SK-N-SH (cell line): ENCODE results near the gene GAMT. TPM values are rescaled to one million over a fixed set of nuclear protein-coding genes. Genes with fewer than 3 reads are reported as not detected.

Experiments
- CTCF ChIA-PET: fragments of 300-600, 350-600 bp; formaldehyde crosslinking; extraction: SDS; loops from one replicate; lab custom pipeline; 2021; lab: Yijun Ruan, JAX
- POLR2A ChIA-PET: fragments of 350-600 bp; sonication (Branson Sonifier 250); formaldehyde crosslinking; extraction: SDS; loops from one replicate; lab custom pipeline; 2020; ENCODE audit warnings: antibody characterized with exemption, inconsistent platforms; lab: Yijun Ruan, JAX
- DNase-seq: peaks from one replicate; pipeline ENCODE4 v3.0.0; 2012
- H2AFZ ChIP-seq: fragments of 200-600 bp; sonication (generic); 2 replicates; pipeline ENCODE4 v1.8.1; 2016; ENCODE audit warnings: antibody characterized with exemption, mild to moderate bottlenecking, low read depth
- H3F3A ChIP-seq: fragments of 200-600 bp; sonication (generic); replicated peaks from 2 replicates; pipeline ENCODE3; 2016; ENCODE audit warnings: antibody characterized with exemption, mild to moderate bottlenecking; ENCODE audit not compliant: insufficient read depth
- H3K27ac ChIP-seq, 2 experiments: fragments of 200-500 bp in 1 of 2; fragments of 200-600 bp in 1 of 2; sonication (Bioruptor generic) in 1 of 2; sonication (generic), shearing (Covaris generic) in 1 of 2; 2 replicates each; pipeline versions ENCODE4 v1.5.1 to v1.6.1; 2014 to 2016; ENCODE audit warnings: low read depth in 2 of 2, inconsistent platforms in 1 of 2, low read length in 1 of 2, mild to moderate bottlenecking in 1 of 2, mixed read lengths in 1 of 2
- H3K27me3 ChIP-seq: fragments of 200-600 bp; sonication (generic), shearing (Covaris generic); 2 replicates; pipeline ENCODE4 v1.6.1; 2016; ENCODE audit warnings: mixed run types; ENCODE audit not compliant: insufficient read depth
- H3K36me3 ChIP-seq, 2 experiments: fragments of 200-500 bp in 1 of 2; fragments of 200-600 bp in 1 of 2; sonication (Bioruptor generic) in 1 of 2; sonication (generic) in 1 of 2; replicated peaks in 1 of 2; 2 replicates each; pipeline versions ENCODE3 to v1.5.1; 2014 to 2016; ENCODE audit warnings: low read length in 1 of 2, mild to moderate bottlenecking in 1 of 2; ENCODE audit not compliant: insufficient read depth in 2 of 2, control insufficient read depth in 1 of 2
- H3K4me1 ChIP-seq, 2 experiments: fragments of 200-500 bp in 1 of 2; fragments of 200-600 bp in 1 of 2; sonication (Bioruptor generic) in 1 of 2; sonication (generic), shearing (Covaris generic) in 1 of 2; 2 replicates each; pipeline versions ENCODE4 v1.5.1 to v1.6.1; 2014 to 2016; ENCODE audit warnings: low read depth in 1 of 2, low read length in 1 of 2, mixed run types in 1 of 2; ENCODE audit not compliant: insufficient read depth in 2 of 2, control insufficient read depth in 1 of 2
- H3K4me2 ChIP-seq: fragments of 200-600 bp; sonication (generic), shearing (Covaris generic); 2 replicates; pipeline ENCODE4 v1.6.1; 2017; ENCODE audit warnings: mixed run types
- H3K4me3 ChIP-seq, 2 experiments: fragments of 200-500 bp in 1 of 2; fragments of 200-600 bp in 1 of 2; sonication (Bioruptor generic) in 1 of 2; sonication (generic), shearing (Covaris generic) in 1 of 2; 2 replicates each; pipeline versions ENCODE4 v1.5.1 to v1.8.1; 2014 to 2016; ENCODE audit warnings: low read depth in 2 of 2, inconsistent platforms in 1 of 2, low read length in 1 of 2, mild to moderate bottlenecking in 1 of 2, mixed read lengths in 1 of 2, moderate library complexity in 1 of 2
- H3K79me2 ChIP-seq: fragments of 200-600 bp; sonication (generic); 2 replicates; pipeline ENCODE4 v1.8.1; 2017; ENCODE audit warnings: mild to moderate bottlenecking; ENCODE audit not compliant: insufficient read depth
- H3K9ac ChIP-seq: fragments of 200-600 bp; sonication (generic); 2 replicates; pipeline ENCODE4 v1.6.1; 2017; ENCODE audit warnings: mixed run types
- H3K9me2 ChIP-seq: fragments of 200-600 bp; sonication (generic); 2 replicates; pipeline ENCODE4 v1.6.1; 2017; ENCODE audit warnings: mixed run types
- H3K9me3 ChIP-seq: fragments of 200-600 bp; sonication (generic); 2 replicates; pipeline ENCODE4 v1.6.1; 2017; ENCODE audit warnings: mixed run types, mild to moderate bottlenecking, moderate library complexity
- H4K20me1 ChIP-seq: fragments of 200-600 bp; sonication (generic); 2 replicates; pipeline ENCODE4 v1.6.1; 2017; ENCODE audit warnings: mild to moderate bottlenecking, mixed run types; ENCODE audit not compliant: insufficient read depth
- CHD2 ChIP-seq: fragments of 150-350 bp; IDR thresholded peaks from 2 replicates; pipeline ENCODE4 v1.6.1; 2018; ENCODE audit warnings: low read length; ENCODE audit not compliant: partially characterized antibody
- CTCF ChIP-seq: fragments of 200-600 bp; sonication (generic); IDR thresholded peaks from 2 replicates; pipeline ENCODE4 v1.6.1; 2017; ENCODE audit warnings: antibody characterized with exemption, mild to moderate bottlenecking, moderate library complexity
- ELF1 ChIP-seq: IDR thresholded peaks from 2 replicates; pipeline ENCODE4 v1.4.0; 2012
- EP300 ChIP-seq, 2 experiments: IDR thresholded peaks; 2 replicates each; pipeline versions ENCODE4 v1.4.0 to v1.6.1; 2012; ENCODE audit warnings: borderline replicate concordance in 1 of 2, low read depth in 1 of 2, low read length in 1 of 2
- EZH2phosphoT487 ChIP-seq: fragments of 200-600 bp; sonication (generic); IDR thresholded peaks from 2 replicates; pipeline ENCODE4 v1.6.1; 2017; ENCODE audit warnings: low read depth, mixed run types, mild to moderate bottlenecking, antibody characterized with exemption, moderate library complexity, borderline replicate concordance
- FOSL2 ChIP-seq: IDR thresholded peaks from 2 replicates; pipeline ENCODE4 v1.4.0; 2012; ENCODE audit warnings: low read depth, mild to moderate bottlenecking, moderate library complexity, borderline replicate concordance
- FOXJ3 ChIP-seq: sonication (generic); formaldehyde crosslinking; IDR thresholded peaks from 2 replicates; pipeline ENCODE4 v1.5.1; 2020; ENCODE audit warnings: mild to moderate bottlenecking, missing genetic modification reagents
- GABPA ChIP-seq: IDR thresholded peaks from 2 replicates; pipeline ENCODE4 v1.4.0; 2012; ENCODE audit warnings: low read depth, mild to moderate bottlenecking
- GATA2 ChIP-seq: sonication (generic); formaldehyde crosslinking; IDR thresholded peaks from 2 replicates; pipeline ENCODE4 v1.5.0; 2020; ENCODE audit warnings: mild to moderate bottlenecking, missing genetic modification reagents
- JUND ChIP-seq: IDR thresholded peaks from 2 replicates; pipeline ENCODE4 v1.4.0; 2012
- MAX ChIP-seq: IDR thresholded peaks from 2 replicates; pipeline ENCODE4 v1.4.0; 2012; ENCODE audit warnings: low read depth
- NFIC ChIP-seq: IDR thresholded peaks from 2 replicates; pipeline ENCODE4 v1.4.0; 2012; ENCODE audit warnings: borderline replicate concordance
- NRF1 ChIP-seq: IDR thresholded peaks from 2 replicates; pipeline ENCODE4 v1.6.1; 2012; ENCODE audit warnings: low read depth, mild to moderate bottlenecking, low read length
- PBX3 ChIP-seq: IDR thresholded peaks from 2 replicates; pipeline ENCODE4; 2012
- RXRA ChIP-seq: IDR thresholded peaks from 2 replicates; pipeline ENCODE4 v1.4.0; 2012; ENCODE audit warnings: low read depth, mild to moderate bottlenecking, borderline replicate concordance
- SMC3 ChIP-seq: IDR thresholded peaks from 2 replicates; pipeline ENCODE4 v1.6.1; 2012; ENCODE audit warnings: low read depth, low read length, improper control_type of control experiment
- TAF1 ChIP-seq: IDR thresholded peaks from 2 replicates; pipeline ENCODE4 v1.6.1; 2012; ENCODE audit warnings: low read depth, mild to moderate bottlenecking, low read length, moderate library complexity, borderline replicate concordance
- USF1 ChIP-seq: IDR thresholded peaks from 2 replicates; pipeline ENCODE4 v1.4.0; 2012; ENCODE audit warnings: low read depth, borderline replicate concordance
- WGBS: methylation state at CpG from one replicate; pipeline ENCODE4 v1.1.6; 2017; ENCODE audit warnings: low lambda C conversion rate; 5-methylcytosine and 5-hydroxymethylcytosine counted together
- polyA plus RNA-seq, 3 experiments: library from polyadenylated mRNA; depleted of rRNA; stranded (reverse); fragments of >200 nt; gene quantifications; 2 replicates each; pipeline ENCODE4 v1.2.3, GENCODE V29; 2012

GAMT gene
- polyA plus RNA-seq, 1 of the 3 experiments (the other 2 are of a cell fraction) = 85.3 TPM

- 93% methylated on average over 17 of the region's 22 CpGs for WGBS
- Histone ChIP-seq H3K4me2 (no peak overlapping the region), H3K9me2 (no peaks in the 10 kb centered on the region), H3K79me2 (no peaks in the 10 kb centered on the region), H3K4me1 (no peaks in the 10 kb centered on the region), H2AFZ (no peak overlapping the region), H4K20me1 (no peaks in the 10 kb centered on the region), H3K9ac (no peak overlapping the region), H3K27ac (no peak overlapping the region), H3K4me3 (no peak overlapping the region), H3K36me3 (peaks cover 6 to 44% of the 10 kb centered on the region in 2 experiments), H3K27me3 (no peaks in the 10 kb centered on the region), H3F3A (peaks cover 3% of the 10 kb centered on the region), H3K9me3 (no peaks in the 10 kb centered on the region)
- ChIA-PET CTCF (interaction anchor here (0.8 to 7.4 kb wide), 6 partner anchors 9 to 129 kb away, joined by 3 to 81 read pairs (median 9); no protein-coding TSS in a partner anchor), POLR2A (no interaction called here)
- TF ChIP-seq MAX (no peak), TAF1 (no peak), PBX3 (no peak), JUND (no peak), FOXJ3 (CRISPR knock-in tag) (no peak), NFIC (no peak), CHD2 (no peak)
- DNase-seq = no peak
Observed at GRCh38 chr19:1373534-1374249, 27.6 kb downstream of the GAMT start.

GRCh38 chr19:1373042-1373533, 28.3 kb downstream of the GAMT start:
- Histone ChIP-seq H2AFZ (no peak overlapping the region), H3K27me3 (no peaks in the 10 kb centered on the region), H3K4me1 (no peaks in the 10 kb centered on the region), H3K36me3 (peaks cover 6 to 44% of the 10 kb centered on the region in 2 experiments), H3K79me2 (no peaks in the 10 kb centered on the region), H3K4me3 (no peak overlapping the region), H3K9me3 (no peaks in the 10 kb centered on the region), H4K20me1 (no peaks in the 10 kb centered on the region), H3F3A (peaks cover 3% of the 10 kb centered on the region), H3K27ac (no peak overlapping the region), H3K4me2 (no peak overlapping the region), H3K9ac (no peak overlapping the region), H3K9me2 (no peaks in the 10 kb centered on the region)
- POLR2A ChIA-PET = interaction anchor here (1.0 to 1.5 kb wide), 2 partner anchors 10 to 104 kb away, joined by 4 to 7 read pairs; partner anchors contain the start of genes CIRBP and NDUFS7
- WGBS = 92% methylated on average over 19 of the region's 20 CpGs
- no peak for DNase-seq
- CTCF ChIA-PET = interaction anchor here (0.8 to 7.4 kb wide), 12 partner anchors 8 to 129 kb away, joined by 3 to 81 read pairs (median 6); no protein-coding TSS in a partner anchor
- TF ChIP-seq FOSL2 (no peak), NRF1 (no peak), GATA2 (CRISPR knock-in tag) (no peak), MAX (no peak), RXRA (no peak), USF1 (no peak), NFIC (no peak), JUND (no peak), PBX3 (no peak), EP300 (IDR thresholded peaks at IDR 0.05; ENCODE audit: borderline replicate concordance in 1 of 2, low read depth in 1 of 2, low read length in 1 of 2) (no peak), ELF1 (no peak), FOXJ3 (CRISPR knock-in tag) (no peak), CTCF (no peak), GABPA (no peak), SMC3 (no peak), EZH2phosphoT487 (no peak)
